Endothelial cell of umbilical vein (primary cell): ENCODE data around the gene BMPR1A. TPM values are rescaled to one million over a fixed set of nuclear protein-coding genes. Genes with fewer than 3 reads are reported as not detected.
A peak's percentile ranks its signal among the peaks of the same experiment; 100 is the strongest.

Source experiments
- BruUV-seq: library from RNA; stranded (reverse); fragments of 400-500 nt; replicated peaks from 2 replicates; lab custom pipeline; 2021; lab: Mats Ljungman, UMichigan
- CTCF ChIA-PET: fragments of 300-600, 350-600 bp; sonication (Branson Sonifier 250); formaldehyde crosslinking; loops from one replicate; lab custom pipeline; 2021; ENCODE audit warnings: antibody characterized with exemption, inconsistent platforms; lab: Charles Lee
- POLR2A ChIA-PET: fragments of 300-600, 350-600 bp; sonication (Branson Sonifier 250); formaldehyde crosslinking; loops from one replicate; lab custom pipeline; 2021; ENCODE audit warnings: antibody characterized with exemption, inconsistent platforms; lab: Charles Lee
- DNase-seq: peaks from one replicate; pipeline ENCODE4 v3.0.0-alpha.2; 2011; ENCODE audit warnings: low read depth, low spot score
- FAIRE-seq: peaks from 2 replicates; lab custom pipeline; 2011; peaks lifted over from hg19 to GRCh38; lab: Jason Lieb, UNC
- H2AFZ ChIP-seq: 2 replicates; pipeline ENCODE4 v1.6.0; 2012; ENCODE audit warnings: low read depth, low read length, control low read depth, inconsistent platforms
- H3K27ac ChIP-seq: 2 replicates; pipeline ENCODE4 v1.5.1; 2011; ENCODE audit warnings: low read depth, mild to moderate bottlenecking, control low read depth, low read length, moderate library complexity; ENCODE audit not compliant: insufficient read depth
- H3K27me3 ChIP-seq, 2 experiments: 2 replicates each; pipeline versions ENCODE4 v1.6.0 to v1.6.1; 2011; ENCODE audit warnings: low read length in 2 of 2, mixed read lengths in 1 of 2; ENCODE audit not compliant: control insufficient read depth in 2 of 2, insufficient read depth in 2 of 2
- H3K36me3 ChIP-seq, 2 experiments: 2 replicates in 1 of 2; 3 replicates in 1 of 2; pipeline ENCODE4 v1.5.1; 2011; ENCODE audit warnings: low read length in 2 of 2, mild to moderate bottlenecking in 1 of 2, moderate library complexity in 1 of 2; ENCODE audit not compliant: control insufficient read depth in 2 of 2, insufficient read depth in 2 of 2; ENCODE audit errors: extremely low read depth in 1 of 2
- H3K4me1 ChIP-seq: 3 replicates; pipeline ENCODE4 v1.5.1; 2011; ENCODE audit warnings: mild to moderate bottlenecking, low read length; ENCODE audit not compliant: control insufficient read depth, insufficient read depth; ENCODE audit errors: extremely low read depth
- H3K4me2 ChIP-seq: 2 replicates; pipeline ENCODE4 v1.6.1; 2011; ENCODE audit warnings: low read length, control low read depth, mixed read lengths; ENCODE audit not compliant: insufficient read depth
- H3K4me3 ChIP-seq, 3 experiments: fragments of 200-600 bp in 1 of 3; sonication (generic), shearing (Covaris generic) in 1 of 3; replicated peaks in 1 of 3; 2 replicates each; pipeline ENCODE4 v1.5.1; 2011 to 2016; ENCODE audit warnings: control low read depth in 3 of 3, low read length in 3 of 3, mild to moderate bottlenecking in 2 of 3, inconsistent platforms in 1 of 3, low read depth in 1 of 3, moderate library complexity in 1 of 3; ENCODE audit not compliant: insufficient read depth in 1 of 3
- H3K79me2 ChIP-seq: 2 replicates; pipeline ENCODE4 v1.6.0; 2012; ENCODE audit warnings: low read length, inconsistent platforms; ENCODE audit not compliant: control insufficient read depth, insufficient read depth
- H3K9ac ChIP-seq: replicated peaks from 2 replicates; pipeline ENCODE3; 2011; ENCODE audit warnings: low read length, control low read depth; ENCODE audit not compliant: insufficient read depth; ENCODE audit errors: extremely low read depth
- H3K9me1 ChIP-seq: replicated peaks from 3 replicates; pipeline ENCODE4 v1.6.0; 2011; ENCODE audit warnings: mild to moderate bottlenecking, low read length; ENCODE audit not compliant: control insufficient read depth, insufficient read depth; ENCODE audit errors: extremely low read depth
- H3K9me3 ChIP-seq: replicated peaks from 2 replicates; pipeline ENCODE4 v1.5.1; 2012; ENCODE audit warnings: low read length, inconsistent platforms; ENCODE audit not compliant: control insufficient read depth, insufficient read depth
- H4K20me1 ChIP-seq: replicated peaks from 2 replicates; pipeline ENCODE3; 2011; ENCODE audit warnings: mild to moderate bottlenecking, low read length; ENCODE audit not compliant: control insufficient read depth, insufficient read depth; ENCODE audit errors: extremely low read depth
- CTCF ChIP-seq, 2 donors: IDR thresholded peaks; 1 replicate in 1 of 2; 2 replicates in 1 of 2; pipeline ENCODE4 v1.5.1; 2011; ENCODE audit warnings: low read length in 2 of 2, mild to moderate bottlenecking in 2 of 2, moderate library complexity in 2 of 2, control low read depth in 1 of 2, inconsistent platforms in 1 of 2, low read depth in 1 of 2; ENCODE audit not compliant: insufficient read depth in 1 of 2; ENCODE audit errors: extremely low read depth in 1 of 2
- EZH2 ChIP-seq: IDR thresholded peaks from 2 replicates; pipeline ENCODE4 v1.6.1; 2012; ENCODE audit warnings: borderline replicate concordance, low read depth, mild to moderate bottlenecking, moderate library complexity, low read length, inconsistent platforms; ENCODE audit not compliant: severe bottlenecking
- FOS ChIP-seq: IDR thresholded peaks from 2 replicates; pipeline ENCODE4 v1.6.1; 2011; ENCODE audit warnings: mild to moderate bottlenecking, low read length, moderate library complexity, borderline replicate concordance; ENCODE audit not compliant: insufficient read depth
- GATA2 ChIP-seq: IDR thresholded peaks from 2 replicates; pipeline ENCODE4 v1.7.0; 2011; ENCODE audit warnings: low read depth, mild to moderate bottlenecking, moderate library complexity, mixed read lengths, low read length; ENCODE audit not compliant: insufficient read length, insufficient read depth
- JUN ChIP-seq: IDR thresholded peaks from 2 replicates; pipeline ENCODE4 v1.6.1; 2011; ENCODE audit warnings: borderline replicate concordance, low read depth; ENCODE audit not compliant: insufficient read length, insufficient read depth
- MAX ChIP-seq: IDR thresholded peaks from 2 replicates; pipeline ENCODE4 v1.6.1; 2011; ENCODE audit not compliant: insufficient read depth, insufficient read length
- MYC ChIP-seq: IDR thresholded peaks from one replicate; pipeline ENCODE4 v1.6.1; 2011; ENCODE audit warnings: mild to moderate bottlenecking, low read depth, low read length
- POLR2A ChIP-seq: IDR thresholded peaks from 2 replicates; pipeline ENCODE4 v1.6.1; 2012; ENCODE audit warnings: low read depth, mild to moderate bottlenecking, control low read depth, low read length
- POLR2AphosphoS5 ChIP-seq: IDR thresholded peaks from 2 replicates; pipeline ENCODE4 v1.6.1; 2012; ENCODE audit warnings: low read depth, mild to moderate bottlenecking, control low read depth, low read length, moderate library complexity; ENCODE audit not compliant: insufficient read depth
- dilution Hi-C: fragments of 300-500 bp; cut with MboI; formaldehyde crosslinking; loops from one replicate; pipeline ENCODE4 v1.15.0; 2019; ENCODE audit warnings: low sequenced_read_pairs; ENCODE audit not compliant: extremely low pct_ligation_motif_present
- intact Hi-C: fragments of 100-400 bp; cut with micrococcal nuclease; formaldehyde crosslinking; loops from one replicate; pipeline ENCODE4 v1.10.0; 2022
- polyA plus RNA-seq, 4 experiments: library from polyadenylated mRNA; depleted of rRNA in 3 of 4; stranded (reverse) in 3 of 4; unstranded in 1 of 4; fragments of >200 nt; gene quantifications; 2 replicates each; pipeline versions ENCODE4 v1.2.1 to v1.2.3, GENCODE V29; 2011 to 2012; ENCODE audit warnings: missing spikeins in 1 of 4
- total RNA-seq: library from RNA; stranded (reverse); gene quantifications from 2 replicates; pipeline ENCODE4 v1.2.3, GENCODE V29; 2021

Gene BMPR1A
- total and polyA plus RNA-seq, 2 donors (not counting 3 experiments of a cell fraction or from before 2014, with no cell fraction given) = not detected

DNA sequence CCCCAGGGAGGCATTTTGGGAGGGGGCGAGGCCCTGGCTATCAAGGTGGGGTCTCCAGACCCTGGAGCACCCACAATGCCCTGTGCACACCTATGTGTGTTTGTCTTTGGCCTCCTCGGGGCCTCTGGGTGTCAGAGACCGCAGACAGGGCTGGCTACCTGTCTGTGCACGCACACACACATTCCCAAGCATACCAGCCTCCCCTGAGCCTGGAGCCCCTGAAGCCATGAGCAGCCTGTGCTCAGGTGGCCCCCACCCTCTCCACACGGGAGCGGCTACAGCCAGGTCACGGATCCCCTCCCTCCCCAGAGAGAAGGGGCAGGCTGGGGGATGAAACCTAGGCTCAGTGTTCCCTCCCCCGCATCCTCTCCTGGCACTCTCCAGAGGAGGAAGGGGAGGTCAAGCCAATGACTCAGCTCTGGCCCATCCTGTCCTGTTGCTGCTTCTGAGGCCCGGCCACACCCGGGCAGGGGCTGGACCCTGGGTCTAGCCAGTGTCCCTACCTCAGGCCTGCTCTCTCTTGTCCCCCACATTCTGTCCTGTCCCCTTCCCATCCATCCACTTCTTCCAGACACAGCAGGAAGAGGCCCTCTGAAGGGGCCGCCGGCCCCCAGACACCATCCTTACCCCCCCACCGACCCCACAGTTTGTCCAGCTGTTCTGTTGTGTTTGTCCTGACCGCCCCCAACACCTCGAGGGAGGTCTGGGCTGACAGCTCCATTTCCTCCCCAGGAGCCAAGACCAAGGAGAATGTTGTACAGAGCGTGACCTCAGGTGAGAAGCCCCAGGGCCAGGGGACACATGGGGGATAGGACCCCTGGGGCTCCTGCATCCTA lies 202.7 kb downstream of the BMPR1A start:
- BruUV-seq = TSS peak; percentile 9
- ChIA-PET CTCF (interaction anchor here (0.9 to 8.7 kb wide), 6 partner anchors 9 to 133 kb away, joined by 3 to 325 read pairs (median 4); partner anchors contain the start of gene ADIRF), POLR2A (interaction anchor here (0.6 to 3.1 kb wide), 3 partner anchors 10 to 945 kb away, joined by 3 to 13 read pairs (median 11); partner anchors contain the start of gene ADIRF)
- peak overlapping the region; percentile 33 for H3K4me2 ChIP-seq
- H3K4me3 ChIP-seq = peak overlapping the region in 2 of 3 experiments; percentile 5 to 23
- FAIRE-seq = peak; percentile 98
- H3K27me3 ChIP-seq = no peaks in the 10 kb centered on the region
- H3K79me2 ChIP-seq = peaks cover 38% of the 10 kb centered on the region
- no peaks in the 10 kb centered on the region for H4K20me1 ChIP-seq
- peak; percentile 76 for TF ChIP-seq FOS
- TF ChIP-seq POLR2A = peak; percentile 34
- TF ChIP-seq MAX = no peak
- no peak for TF ChIP-seq EZH2
- peak; percentile 79 for TF ChIP-seq POLR2AphosphoS5
- TF ChIP-seq CTCF (IDR thresholded peaks at IDR 0.05; ENCODE audit: extremely low read depth in 1 of 2, insufficient read depth in 1 of 2, low read depth in 1 of 2, low read length in 2 of 2) = no peak
- TF ChIP-seq MYC = no peak
- no peak for TF ChIP-seq GATA2
- TF ChIP-seq JUN = peak; percentile 21
- H2AFZ ChIP-seq = peak overlapping the region; percentile 38
- peaks cover 56% of the 10 kb centered on the region for H3K4me1 ChIP-seq
- dilution Hi-C loops = no loop called here
- H3K27ac ChIP-seq = peak overlapping the region; percentile 78
- no peaks in the 10 kb centered on the region for H3K9me1 ChIP-seq
- peak; percentile 79 for DNase-seq
- no peaks in the 10 kb centered on the region for H3K9me3 ChIP-seq
- H3K36me3 ChIP-seq = no peaks in the 10 kb centered on the region
- intact Hi-C loops = loop anchor here (2.0 to 10.0 kb wide), 3 partner anchors 136 to 1926 kb away; partner anchors contain the start of genes GLUD1, SHLD2 and STAMBPL1
- peak overlapping the region; percentile 44 for H3K9ac ChIP-seq
